ENCODE results near the gene SBF2. TPM values are rescaled to one million over a fixed set of nuclear protein-coding genes. Genes with fewer than 3 reads are reported as not detected.

The SBF2 gene
- total RNA-seq, 1 experiment from 2014 or later, result 30.2 TPM

DNA sequence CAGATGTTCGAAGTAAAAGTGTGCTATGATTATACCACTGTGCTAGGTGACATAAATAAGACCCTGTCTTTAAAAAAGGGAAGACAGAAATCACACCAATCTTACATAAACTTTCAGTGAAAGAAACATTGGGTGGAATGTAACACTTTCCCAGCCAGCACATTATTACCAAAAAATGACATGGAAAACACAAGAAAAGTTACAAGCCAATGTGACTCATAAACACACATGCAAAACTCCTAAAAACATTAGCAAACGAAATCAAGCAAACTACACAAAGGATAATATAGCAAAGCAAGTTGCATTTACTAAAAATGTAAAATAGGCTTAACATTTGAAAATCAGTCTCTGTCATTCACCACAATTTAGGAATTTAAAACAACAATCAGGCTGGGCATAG, 47.0 kb downstream of the SBF2 start:
- H2BK12ac ChIP-seq (ENCODE audit: insufficient read length, low read depth, low read length), result no peak overlapping the region
- no peak overlapping the region for H3K4ac ChIP-seq (ENCODE audit: low read depth, low read length)
- H3K27ac ChIP-seq (ENCODE audit: insufficient read length, low read depth, low read length), result no peak overlapping the region
- Mint-ChIP-seq H3K36me3 (ENCODE audit: insufficient read depth in 1 of 3, low read depth in 3 of 3) (peaks cover 11 to 27% (median 13%) of the 10 kb centered on the region in 3 experiments), H3K27ac (peak overlapping the region in 1 of 3 experiments; percentile 22; a peak in 1 of 7 replicates), H3K4me3 (no peak overlapping the region), H3K9me3 (peaks cover 12 to 16% of the 10 kb centered on the region in 2 experiments), H3K27me3 (ENCODE audit: low read depth) (no peaks in the 10 kb centered on the region), H3K4me1 (peaks cover 10 to 20% of the 10 kb centered on the region in 2 experiments)
- no peak overlapping the region for H2AFZ ChIP-seq (ENCODE audit: low read length)
- no peak overlapping the region for H3K9ac ChIP-seq (ENCODE audit: extremely low read depth, insufficient read length, low read length)
- H3K79me1 ChIP-seq (ENCODE audit: insufficient read depth, low read depth, low read length, poor library complexity, severe bottlenecking), result no peaks in the 10 kb centered on the region
- no peak overlapping the region for H3K14ac ChIP-seq (ENCODE audit: insufficient read depth, low read length)
- H2BK5ac ChIP-seq (ENCODE audit: insufficient read length, low read length), result no peak overlapping the region
- no peak overlapping the region for H3K56ac ChIP-seq (ENCODE audit: insufficient read length, low read depth, low read length)
- H3K9me3 ChIP-seq (ENCODE audit: control insufficient read depth, low read depth, low read length), result no peaks in the 10 kb centered on the region
- TF ChIP-seq, protein P1, sequence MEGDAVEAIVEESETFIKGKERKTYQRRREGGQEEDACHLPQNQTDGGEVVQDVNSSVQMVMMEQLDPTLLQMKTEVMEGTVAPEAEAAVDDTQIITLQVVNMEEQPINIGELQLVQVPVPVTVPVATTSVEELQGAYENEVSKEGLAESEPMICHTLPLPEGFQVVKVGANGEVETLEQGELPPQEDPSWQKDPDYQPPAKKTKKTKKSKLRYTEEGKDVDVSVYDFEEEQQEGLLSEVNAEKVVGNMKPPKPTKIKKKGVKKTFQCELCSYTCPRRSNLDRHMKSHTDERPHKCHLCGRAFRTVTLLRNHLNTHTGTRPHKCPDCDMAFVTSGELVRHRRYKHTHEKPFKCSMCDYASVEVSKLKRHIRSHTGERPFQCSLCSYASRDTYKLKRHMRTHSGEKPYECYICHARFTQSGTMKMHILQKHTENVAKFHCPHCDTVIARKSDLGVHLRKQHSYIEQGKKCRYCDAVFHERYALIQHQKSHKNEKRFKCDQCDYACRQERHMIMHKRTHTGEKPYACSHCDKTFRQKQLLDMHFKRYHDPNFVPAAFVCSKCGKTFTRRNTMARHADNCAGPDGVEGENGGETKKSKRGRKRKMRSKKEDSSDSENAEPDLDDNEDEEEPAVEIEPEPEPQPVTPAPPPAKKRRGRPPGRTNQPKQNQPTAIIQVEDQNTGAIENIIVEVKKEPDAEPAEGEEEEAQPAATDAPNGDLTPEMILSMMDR (conservative IDR thresholded peaks at IDR 0.05), result no peak
- H2AK5ac ChIP-seq (ENCODE audit: insufficient read length, low read length), result no peak overlapping the region
- no CpG with 5 or more reads among the region's 2 CpGs for WGBS (ENCODE audit: extremely low coverage, insufficient read length, low lambda C conversion rate)
- H4K91ac ChIP-seq (ENCODE audit: insufficient read length, low read depth, low read length), result no peak overlapping the region
- no peak overlapping the region for H3K4me2 ChIP-seq (ENCODE audit: insufficient read depth, insufficient read length, low read length)
- H3K18ac ChIP-seq (ENCODE audit: insufficient read length, low read depth, low read length), result no peak overlapping the region
- H3K4me1 ChIP-seq (ENCODE audit: insufficient read depth, low read length), result no peaks in the 10 kb centered on the region; the same call in 1 of the 2 replicates
- H3K27me3 ChIP-seq (ENCODE audit: insufficient read depth, low read length), result no peaks in the 10 kb centered on the region
- DNase-seq, result no peak
- H2BK15ac ChIP-seq (ENCODE audit: low read depth, low read length), result no peak overlapping the region
- no peak overlapping the region for H3K23ac ChIP-seq (ENCODE audit: insufficient read length, low read depth, low read length)
- no peaks in the 10 kb centered on the region for H3K23me2 ChIP-seq (ENCODE audit: insufficient read length, low read depth, low read length, poor library complexity, severe bottlenecking)
- H2BK20ac ChIP-seq (ENCODE audit: low read depth, low read length, poor library complexity, severe bottlenecking), result no peak overlapping the region
- H3K79me2 ChIP-seq (ENCODE audit: insufficient read depth, low read length), result no peaks in the 10 kb centered on the region
- H3T11ph ChIP-seq (ENCODE audit: low read length), result no peak overlapping the region
- H4K8ac ChIP-seq (replicated peaks; ENCODE audit: insufficient read length, low read depth, low read length), result no peak overlapping the region
- no peak overlapping the region for H4K5ac ChIP-seq (ENCODE audit: insufficient read length, low read depth, low read length)
- H4K20me1 ChIP-seq (ENCODE audit: control insufficient read depth, insufficient read depth, insufficient read length), result no peaks in the 10 kb centered on the region
- no peak overlapping the region for H2BK120ac ChIP-seq (ENCODE audit: low read depth, low read length, poor library complexity, severe bottlenecking)

Measured in H9 (cell line).